Cardiac septum (tissue), 1 donor: Measurements from ENCODE around the gene DMD. TPM values are rescaled to one million over a fixed set of nuclear protein-coding genes. Genes with fewer than 3 reads are reported as not detected.
"Not testable (repeated sequence)": the region's sequence is repeated elsewhere in the genome, so short reads cannot be mapped to it uniquely, and the experiment has no call there.

Experiments used
- DNase-seq: peaks from one replicate; pipeline ENCODE4 v3.0.0-alpha.2; 2020; ENCODE audit warnings: low spot score
- intact Hi-C: fragments of 100-400 bp; cut with DNase I; formaldehyde crosslinking; loops from one replicate; pipeline ENCODE4 v1.14.0; 2022
- total RNA-seq: library from RNA; stranded (reverse); fragmentation: NEBNext Ultra II Directional; extraction: Animal tissue kit (Norgen Biotek cat#: 25700); gene quantifications from one replicate; pipeline ENCODE4 v1.2.1, GENCODE V29; 2021
- donor health status: DM: no; HTN: no; CAD: no.

DMD gene
- total RNA-seq, 1 donor from 2014 or later: 256 TPM

DNA sequence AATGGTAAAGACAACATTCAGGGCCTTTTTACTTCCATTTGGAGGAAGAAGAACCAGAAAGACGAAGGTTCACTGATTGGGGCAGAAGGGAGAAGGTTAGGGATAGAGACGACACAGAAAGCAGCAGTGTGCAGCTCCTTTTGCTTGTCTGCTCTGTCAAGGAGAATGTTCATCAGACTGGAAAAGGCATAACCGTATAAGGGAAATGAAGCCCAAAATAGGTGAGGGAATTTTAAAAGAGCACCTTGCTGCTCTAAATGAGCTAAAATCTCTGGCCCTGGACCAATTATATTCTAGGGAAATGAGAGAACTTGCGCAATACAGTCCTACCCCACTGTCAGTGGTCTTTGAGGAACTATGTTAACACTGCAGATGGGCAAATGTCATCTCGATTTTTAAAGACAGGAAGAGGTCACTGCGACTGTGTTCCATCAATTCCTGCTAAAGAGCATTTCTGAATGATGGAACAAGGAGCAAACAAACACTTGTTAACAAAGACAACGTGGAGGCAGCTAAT lies 1229.7 kb downstream of the DMD start:
- no peak for DNase-seq
- intact Hi-C loops: no loop called here

DNA sequence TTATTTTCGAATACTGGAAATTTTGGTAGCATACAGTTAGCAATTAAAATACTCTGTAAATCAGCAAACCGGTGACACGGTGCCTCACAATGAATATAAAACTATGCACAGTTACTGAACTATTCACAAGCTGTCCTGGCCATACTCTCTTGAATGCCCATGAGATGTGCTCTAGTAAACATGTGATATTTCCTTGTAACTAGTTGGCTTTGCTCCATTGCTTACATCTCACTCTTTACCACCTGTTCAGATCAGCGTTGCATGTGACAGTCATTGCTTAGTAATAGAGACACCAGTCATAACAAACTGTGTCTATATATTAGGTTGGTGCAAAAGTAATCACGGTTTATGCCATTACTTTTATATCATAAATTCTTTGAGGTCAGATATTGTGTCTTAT lies 1241.6 kb downstream of the DMD start:
- no peak for DNase-seq
- intact Hi-C loops: no loop called here

DNA sequence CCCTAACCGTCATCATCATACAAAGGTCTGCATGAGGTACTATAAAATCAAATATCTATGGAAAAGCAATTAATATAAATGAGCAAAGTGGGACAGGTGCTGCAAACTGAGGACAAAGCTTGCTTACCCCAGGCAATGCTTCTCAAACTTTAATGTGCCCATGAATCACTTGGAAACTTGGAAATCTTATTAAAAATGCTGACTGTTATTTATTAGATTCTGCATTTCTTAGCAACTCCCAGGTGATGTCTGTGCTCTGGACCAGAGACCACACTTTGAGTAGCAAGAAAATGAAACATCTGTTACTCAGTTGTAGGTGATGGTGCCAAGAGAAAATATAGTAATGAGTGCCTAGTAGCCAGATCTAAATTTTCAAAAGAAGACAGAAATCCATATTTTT lies 1249.1 kb downstream of the DMD start:
- intact Hi-C loops: no loop called here
- no peak for DNase-seq

DNA sequence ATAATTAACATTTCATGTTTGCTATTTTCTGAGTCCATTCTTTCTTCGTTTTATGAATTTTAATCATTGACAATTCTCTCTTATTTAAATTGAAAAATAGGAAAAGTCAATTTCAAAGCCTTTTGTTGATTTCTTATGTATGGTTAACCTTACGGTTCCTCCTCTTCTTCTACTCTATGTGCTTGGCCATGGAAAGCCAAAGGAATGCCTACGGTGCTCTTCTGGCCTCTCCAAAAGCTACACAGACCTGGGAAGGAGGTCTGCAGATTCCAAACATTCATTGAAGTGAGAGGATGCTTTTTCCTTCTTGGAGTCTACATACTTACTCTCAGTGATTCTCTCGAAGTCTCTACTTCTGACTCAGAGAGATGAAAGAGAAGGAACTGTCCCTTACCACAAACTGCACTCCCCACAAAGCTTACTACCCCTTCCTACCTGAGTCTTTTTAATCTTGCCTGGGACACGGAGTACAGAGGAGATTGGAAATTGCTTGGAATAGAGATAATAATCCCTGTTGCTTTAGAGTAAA lies 1276.4 kb downstream of the DMD start:
- intact Hi-C loops: no loop called here
- DNase-seq: no peak

DNA sequence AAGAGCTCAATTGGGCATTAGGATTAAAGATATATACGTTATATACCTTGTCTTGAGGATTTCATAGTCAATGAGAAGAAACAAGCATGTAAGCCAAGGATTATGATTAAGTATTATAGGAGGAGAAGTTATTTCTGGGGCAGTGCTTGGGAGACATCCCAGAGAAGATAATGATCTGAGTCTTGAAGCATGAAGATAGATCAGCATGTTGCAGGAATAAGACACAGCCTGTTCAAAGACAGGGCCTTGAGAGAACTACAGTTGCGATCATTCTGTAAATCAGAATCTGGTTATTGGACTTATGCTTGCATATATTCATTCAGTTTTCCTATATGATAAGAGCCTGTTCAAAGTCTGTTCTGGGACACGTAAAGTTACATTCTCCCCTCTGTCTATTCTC lies 1277.3 kb downstream of the DMD start:
- no peak for DNase-seq

DNA sequence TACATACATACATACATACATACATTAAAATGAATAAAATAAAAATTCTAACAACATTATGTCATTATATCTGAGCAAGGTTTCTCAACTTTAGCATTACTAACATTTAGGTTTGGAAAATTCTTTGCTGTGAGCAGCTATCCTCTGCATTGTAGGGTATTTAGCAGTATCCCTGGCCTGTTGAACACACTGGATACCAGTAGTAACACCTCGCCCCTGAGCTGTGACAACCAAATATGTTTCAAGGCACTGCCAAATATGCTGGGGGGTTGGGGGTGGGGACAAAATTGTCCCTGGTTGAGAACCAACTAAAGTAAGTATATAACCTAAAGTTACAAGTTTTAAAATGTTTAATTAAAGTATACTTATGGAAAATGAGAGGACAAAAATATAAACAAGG lies 1278.6 kb downstream of the DMD start:
- DNase-seq: no peak
- intact Hi-C loops: no loop called here

More for the DNA sequence above, 1277.3 kb downstream of the DMD start:
- intact Hi-C loops: no loop called here

DNA sequence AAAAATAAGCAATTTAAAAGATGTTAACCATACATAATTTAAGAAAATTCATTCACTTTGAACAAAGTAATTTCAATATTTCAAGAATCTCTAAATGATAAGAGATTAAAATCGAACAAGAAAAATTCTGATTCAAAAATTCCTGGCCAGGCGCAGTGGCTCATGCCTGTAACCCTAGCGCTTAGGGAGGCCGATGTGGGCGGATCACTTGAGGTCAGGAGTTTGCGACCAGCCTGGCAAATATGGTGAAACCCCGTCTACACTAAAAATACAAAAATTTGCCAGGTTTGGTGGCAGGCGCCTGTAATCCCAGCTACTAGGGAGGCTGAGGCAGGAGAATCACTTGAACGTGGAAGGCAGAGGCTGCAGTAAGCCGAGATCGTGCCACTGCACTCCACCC lies 1279.0 kb downstream of the DMD start:
- intact Hi-C loops, DNase-seq: not testable (repeated sequence)

DNA sequence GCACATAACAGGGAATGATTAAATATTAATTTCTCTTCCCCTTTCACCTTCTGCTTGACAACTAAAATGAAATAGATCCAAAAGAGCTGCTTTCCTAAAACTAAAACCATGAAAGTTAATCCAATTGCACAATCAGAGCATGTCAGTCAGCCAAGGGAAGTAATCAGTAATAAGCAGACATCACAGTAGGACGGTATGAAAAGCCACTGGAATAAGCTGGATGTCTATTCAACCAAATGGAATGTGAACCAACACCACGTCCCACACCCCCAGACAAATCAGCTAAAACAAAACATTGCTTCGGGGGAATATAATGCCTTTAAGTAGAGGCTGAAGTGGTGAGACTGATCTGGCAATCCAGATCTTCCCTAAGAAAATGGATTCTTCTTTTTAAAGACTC lies 1280.1 kb downstream of the DMD start:
- intact Hi-C loops: no loop called here
- DNase-seq: no peak

DNA sequence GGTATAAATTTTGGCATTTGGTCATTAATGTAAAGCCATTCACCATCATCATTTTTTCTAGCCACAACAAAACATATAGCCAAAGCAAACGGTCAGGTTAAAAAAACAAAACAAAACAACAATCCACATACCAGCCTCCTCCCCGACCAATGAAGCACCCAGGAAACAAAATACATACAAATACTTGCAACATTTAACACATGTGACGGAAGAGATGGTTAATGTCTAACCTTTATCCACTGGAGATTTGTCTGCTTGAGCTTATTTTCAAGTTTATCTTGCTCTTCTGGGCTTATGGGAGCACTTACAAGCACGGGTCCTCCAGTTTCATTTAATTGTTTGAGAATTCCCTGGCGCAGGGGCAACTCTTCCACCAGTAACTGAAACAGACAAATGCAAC lies 1282.0 kb downstream of the DMD start:
- intact Hi-C loops: no loop called here
- DNase-seq: no peak

DNA sequence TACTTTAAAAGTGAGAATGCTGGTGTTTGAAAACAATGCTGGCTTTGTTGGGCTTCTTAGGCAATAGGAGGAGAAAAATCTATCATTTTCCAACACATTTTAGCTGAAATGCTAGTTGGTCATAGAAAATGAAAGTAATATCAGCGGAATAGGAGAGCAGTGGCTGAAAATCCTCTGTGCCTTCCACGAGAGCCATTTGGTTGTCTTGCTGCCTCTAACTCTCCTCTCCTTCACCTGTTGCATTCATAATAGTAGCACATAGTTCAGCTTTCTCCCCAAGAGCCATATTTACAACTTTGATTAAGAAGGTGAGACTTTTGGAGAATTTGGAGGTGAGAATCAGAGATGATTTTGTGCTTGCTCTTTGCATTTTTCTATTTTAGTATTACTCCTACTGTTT lies 1290.1 kb downstream of the DMD start:
- no peak for DNase-seq
- intact Hi-C loops: no loop called here

DNA sequence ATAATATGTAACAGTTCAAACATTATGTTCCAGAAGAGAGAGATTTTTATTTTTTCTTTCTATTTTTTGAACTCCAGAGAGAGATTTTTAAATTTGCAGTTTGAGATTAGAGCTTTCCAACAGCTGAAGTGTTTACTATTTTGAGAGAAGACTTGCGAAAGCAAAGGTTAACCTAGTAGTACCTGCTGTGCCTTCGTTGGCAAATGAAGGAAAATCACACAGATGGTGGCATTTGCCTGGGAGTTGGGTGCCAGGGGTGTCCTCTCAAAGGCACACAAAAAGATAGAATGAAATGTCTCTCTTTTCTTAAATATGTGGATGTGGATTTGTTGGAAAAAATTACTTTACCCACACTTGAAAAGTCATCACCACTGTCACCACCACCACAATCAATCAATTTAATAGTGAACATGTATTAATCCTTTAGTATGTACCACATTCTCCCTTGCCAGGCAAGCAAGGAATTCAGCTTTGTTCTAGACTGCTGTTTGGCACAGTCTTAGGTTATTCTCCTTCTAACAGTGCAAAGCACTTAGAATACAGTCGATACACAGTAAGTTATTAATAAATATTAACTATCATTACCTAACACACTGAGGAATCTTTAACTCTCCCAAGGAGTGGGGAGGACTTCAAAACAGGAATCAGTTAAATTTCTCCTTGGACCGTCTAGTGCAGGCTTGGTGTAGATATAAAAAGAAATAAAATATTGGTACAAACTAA lies 1301.3 kb downstream of the DMD start:
- no peak for DNase-seq
- intact Hi-C loops: no loop called here

DNA sequence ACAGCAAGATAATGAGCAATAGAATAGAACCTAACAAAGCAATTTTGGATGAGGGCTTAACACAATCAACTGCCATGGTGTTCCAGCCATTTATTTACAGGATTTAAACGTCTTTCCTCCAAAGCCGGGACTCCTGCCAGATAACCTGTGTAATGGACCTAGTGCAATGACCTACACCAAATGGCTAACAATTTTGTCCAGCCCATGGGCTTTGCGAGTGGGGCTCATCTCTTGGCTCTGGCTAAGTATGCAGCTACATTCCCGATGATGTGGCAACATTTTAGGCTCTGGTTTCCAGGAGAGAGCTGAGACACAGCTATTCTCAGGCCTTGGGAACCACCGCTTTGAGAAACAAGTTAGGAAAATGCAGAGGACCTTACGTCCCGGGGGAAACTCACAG lies 1317.2 kb downstream of the DMD start:
- no peak for DNase-seq
- intact Hi-C loops: no loop called here

DNA sequence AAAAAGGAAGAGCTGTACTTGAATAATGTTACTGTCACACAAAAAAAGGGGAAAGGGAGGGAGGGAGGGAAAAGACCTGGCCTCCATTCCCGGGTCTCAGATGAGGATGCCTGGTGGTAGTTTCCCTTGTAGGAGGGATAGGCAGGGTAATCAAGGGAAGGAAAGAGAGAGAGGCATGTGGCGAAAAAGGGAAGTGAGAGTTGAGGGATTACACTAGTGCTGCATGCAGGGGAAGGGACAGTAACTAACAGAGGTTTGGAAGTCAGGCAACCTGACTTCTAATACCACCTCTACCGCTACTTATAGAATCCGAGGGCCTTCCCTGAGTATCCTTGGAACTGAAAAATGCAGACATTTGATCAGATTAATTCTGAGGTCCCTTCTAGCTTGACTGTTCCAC lies 1317.8 kb downstream of the DMD start:
- intact Hi-C loops: no loop called here
- DNase-seq: no peak

DNA sequence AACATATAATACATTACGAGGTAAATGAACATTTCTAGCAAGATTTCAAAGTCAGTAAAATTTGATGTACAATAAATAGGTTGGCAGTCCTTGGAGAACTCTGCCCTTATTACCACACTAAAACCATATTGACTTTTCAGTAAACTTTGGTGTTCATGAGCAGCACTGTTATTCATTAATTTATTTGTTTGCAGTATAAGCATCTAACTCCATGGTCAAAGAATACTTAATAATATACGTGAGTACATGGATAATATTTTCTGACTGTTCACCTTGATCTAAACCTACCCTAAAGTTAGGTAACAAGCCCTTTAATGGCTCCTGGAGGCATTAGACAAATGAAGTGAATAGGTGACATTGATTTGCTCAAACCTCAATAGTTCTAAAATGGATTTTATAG lies 1322.3 kb downstream of the DMD start:
- no peak for DNase-seq
- intact Hi-C loops: no loop called here

DNA sequence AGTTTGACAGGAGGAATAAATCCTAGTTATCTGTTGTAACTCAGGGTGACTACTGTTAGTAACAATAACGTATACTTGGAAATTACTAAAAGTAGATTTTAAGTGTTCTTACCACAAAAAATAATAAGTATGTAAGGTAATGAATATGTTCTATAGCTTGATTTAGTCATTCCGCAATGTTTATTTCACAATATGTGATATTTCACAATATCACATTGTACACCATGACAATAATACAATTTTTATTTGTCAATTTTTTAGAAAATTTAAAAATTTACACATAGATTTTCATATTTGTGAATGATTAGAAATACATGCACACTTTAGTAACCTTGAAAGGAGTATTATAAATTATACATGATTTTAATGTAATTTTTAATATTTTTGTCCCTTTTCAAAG lies 1326.8 kb downstream of the DMD start:
- intact Hi-C loops: no loop called here
- no peak for DNase-seq

DNA sequence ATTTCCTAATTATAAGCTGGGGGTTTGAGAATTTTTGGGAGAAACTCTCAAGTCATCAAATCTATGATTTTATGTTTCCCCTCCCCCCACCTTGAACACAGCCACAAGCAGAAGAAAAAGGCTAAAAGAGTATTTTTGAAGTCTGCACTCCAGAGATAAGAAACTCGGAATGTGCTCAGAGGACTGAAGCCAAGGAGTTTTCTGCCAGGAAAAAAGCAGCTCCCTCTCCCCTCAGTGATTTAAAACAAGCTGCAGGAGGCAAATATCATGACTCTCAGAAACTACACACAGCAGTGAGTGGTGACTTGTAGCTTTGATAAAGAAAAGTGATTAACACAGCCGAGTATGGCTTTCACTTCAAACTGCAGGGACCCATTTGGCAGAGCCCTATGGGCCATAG lies 1339.3 kb downstream of the DMD start:
- DNase-seq: no peak
- intact Hi-C loops: no loop called here

DNA sequence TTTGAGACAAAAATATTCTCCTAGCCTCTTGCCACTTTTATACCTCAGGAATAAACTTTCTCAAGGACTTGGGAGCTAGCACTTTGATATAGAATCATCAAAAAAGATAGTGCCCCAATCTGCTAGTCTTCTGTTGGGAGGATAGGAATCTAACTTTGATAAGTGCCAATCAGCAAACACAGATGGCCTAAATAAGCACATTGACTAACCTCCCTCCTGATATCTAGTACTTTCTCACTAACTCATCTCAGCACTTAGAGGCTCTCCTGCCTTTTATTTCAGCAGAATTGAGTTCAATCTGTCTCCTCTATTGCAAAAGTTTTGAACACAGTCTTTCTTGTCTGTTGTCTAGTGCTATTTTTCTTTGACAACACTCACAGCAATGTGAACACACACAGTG lies 1341.1 kb downstream of the DMD start:
- DNase-seq: no peak
- intact Hi-C loops: no loop called here

DNA sequence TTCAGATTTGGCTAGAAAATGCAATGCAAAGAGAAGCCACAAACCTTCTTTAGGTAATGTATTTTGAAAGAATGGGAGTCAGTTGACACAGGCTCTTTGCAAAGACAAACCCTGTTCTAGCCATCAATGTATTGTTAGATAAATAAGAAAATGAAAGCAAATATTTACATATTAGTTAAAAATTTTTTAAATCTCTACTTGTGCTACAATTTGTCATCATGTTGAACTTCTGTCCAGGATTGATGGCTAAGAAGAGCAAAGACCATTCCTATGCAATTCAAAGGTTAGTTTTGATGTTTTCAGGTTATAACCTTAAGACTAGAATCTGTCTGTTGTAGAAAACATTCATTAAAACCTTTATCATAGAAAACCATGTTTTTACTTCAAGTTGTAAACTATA lies 1350.7 kb downstream of the DMD start:
- intact Hi-C loops: no loop called here
- no peak for DNase-seq

DNA sequence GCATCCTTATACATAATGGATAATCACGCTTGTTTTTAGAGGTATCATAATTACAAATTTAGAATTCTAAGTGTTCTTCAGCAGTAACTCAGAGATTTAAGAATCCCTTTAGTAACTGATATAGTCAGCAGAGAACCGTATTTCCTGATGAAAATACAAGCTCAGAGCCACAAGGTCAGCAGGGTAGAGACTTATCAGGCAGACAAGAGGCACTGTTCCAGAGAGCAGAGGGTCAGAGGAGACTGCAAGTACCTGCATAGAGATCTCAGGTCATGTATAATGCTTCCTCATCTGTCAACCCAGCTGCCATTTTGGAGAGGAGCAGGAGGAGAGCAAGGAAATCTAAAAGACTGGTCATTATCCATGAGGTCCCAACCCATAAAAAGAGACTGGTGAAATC lies 1352.4 kb downstream of the DMD start:
- DNase-seq: no peak
- intact Hi-C loops: no loop called here

DNA sequence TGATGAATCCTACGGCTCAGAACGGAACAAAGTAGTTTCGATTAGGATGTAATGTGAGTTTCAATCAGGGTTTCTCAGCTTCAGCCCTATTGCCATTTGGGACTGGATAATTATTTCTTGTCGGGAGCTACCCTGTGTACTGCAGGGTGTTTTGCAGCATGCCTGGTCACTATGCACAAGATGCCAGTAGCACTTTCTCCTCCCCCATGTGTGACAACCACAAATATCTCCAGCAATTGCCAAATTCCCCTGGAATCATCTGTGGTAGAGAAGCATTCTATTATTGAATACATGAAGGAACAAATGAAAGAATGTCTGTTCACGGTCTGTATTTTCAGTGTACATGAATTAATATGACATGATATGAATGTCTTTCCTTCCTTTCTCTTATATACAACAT lies 1356.6 kb downstream of the DMD start:
- intact Hi-C loops: no loop called here
- no peak for DNase-seq

DNA sequence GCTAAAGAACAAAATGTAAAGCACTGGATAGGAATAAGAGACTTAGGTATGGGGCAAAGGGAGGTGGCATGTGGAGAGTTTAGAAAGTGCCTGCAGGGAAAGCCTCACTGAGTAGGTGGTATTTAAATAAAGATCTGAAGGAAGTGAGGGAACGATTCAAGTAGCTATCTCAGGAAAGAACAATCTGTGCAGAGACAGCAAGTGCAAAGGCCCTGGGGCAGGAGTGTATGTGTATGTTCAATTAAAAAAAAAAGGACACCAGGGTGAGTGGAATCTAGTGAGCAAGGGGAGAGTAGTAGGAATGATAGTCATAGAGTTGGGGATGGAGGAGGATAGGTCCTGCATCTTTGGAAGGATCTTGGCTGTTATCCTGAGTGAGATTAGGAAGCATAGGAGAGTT lies 1359.6 kb downstream of the DMD start:
- intact Hi-C loops: no loop called here
- no peak for DNase-seq

DNA sequence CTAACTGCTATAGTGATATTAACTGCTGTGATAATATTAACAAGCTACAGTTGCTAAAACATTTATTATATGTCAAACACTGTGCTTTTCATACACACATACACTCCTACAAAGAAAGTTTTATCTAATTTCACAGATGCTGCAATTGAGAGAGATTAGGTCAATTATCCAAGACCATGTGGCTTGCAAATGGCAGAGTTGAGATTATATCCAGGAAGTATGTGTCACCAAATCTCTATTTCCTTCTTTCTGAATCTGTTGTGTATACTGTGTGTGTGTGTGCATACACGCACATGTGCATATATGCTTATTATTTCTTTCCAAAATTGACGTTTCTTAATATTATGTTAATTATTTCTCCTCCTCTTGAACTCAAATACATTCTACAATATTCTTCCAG lies 1363.6 kb downstream of the DMD start:
- intact Hi-C loops: no loop called here
- DNase-seq: no peak
